NCI-H1048 (cell line): ENCODE data around the gene CAMSAP2.
"Not testable (repeated sequence)": the region's sequence is repeated elsewhere in the genome, so short reads cannot be mapped to it uniquely, and the experiment has no call there.

Experiments
- DNase-seq: peaks from one replicate; lab custom pipeline; 2025; lab: John Stamatoyannopoulos, UW

CAMSAP2 gene

GRCh38 chr1:200739702-200740570 is 1.2 kb downstream of the CAMSAP2 start:
- DNase-seq = no peak

GRCh38 chr1:200740571-200741208 is 2.0 kb downstream of the CAMSAP2 start:
- DNase-seq = no peak

DNA sequence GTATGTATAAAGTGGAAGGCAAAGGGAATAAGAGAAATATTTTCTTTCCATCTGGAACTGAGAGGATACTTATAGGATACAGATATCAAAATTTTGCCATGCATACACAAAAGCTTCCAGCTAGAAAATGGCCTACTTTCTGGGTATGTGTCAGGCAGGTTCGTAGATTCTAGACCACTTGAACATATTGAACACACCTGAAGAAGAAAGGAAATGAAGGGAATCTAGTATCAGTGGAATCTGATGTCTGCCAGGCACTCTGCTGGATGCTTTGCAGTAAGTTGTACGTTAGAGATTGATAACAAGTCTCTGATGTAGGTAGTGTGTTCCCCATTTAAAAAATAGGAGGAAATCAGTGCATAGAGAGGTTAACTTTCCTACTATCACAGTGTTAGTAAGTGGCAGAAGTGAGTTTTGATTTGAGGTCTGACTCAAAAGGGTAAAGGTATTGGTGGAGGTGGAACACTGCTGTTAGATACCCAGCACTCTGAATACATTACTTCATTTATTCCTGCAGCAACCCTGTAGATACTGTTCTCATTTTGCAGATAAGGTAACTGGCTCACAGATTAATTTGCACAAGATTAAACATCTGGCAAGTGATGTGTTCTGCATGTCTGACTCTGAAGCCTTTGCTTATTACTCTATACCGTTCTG is 3.0 kb downstream of the CAMSAP2 start:
- no peak for DNase-seq

DNA sequence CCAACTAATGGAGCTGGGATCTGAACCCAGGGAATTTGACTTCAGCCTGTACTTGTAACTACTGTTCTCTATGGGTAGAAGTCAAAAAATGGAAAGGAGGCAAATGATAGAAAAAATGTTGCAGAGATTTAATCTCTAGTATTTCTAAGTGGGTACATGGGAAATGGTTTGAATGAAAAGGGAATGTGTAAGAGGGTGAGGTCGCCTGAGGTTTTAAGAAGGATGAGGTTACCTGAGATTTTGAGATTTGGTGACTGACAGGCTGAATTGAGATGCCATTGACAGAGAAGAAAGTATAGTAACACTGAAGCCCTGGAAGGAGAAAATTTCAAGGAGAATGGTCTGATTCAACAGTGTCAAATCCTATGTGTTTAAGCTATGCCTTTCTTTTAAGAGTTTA is 5.5 kb downstream of the CAMSAP2 start:
- DNase-seq = no peak

- DNase-seq = no peak
Measured at GRCh38 chr1:200749090-200749489, 10.4 kb downstream of the CAMSAP2 start.

GRCh38 chr1:200750749-200751148 is 12.1 kb downstream of the CAMSAP2 start:
- not testable (repeated sequence) for DNase-seq

- no peak for DNase-seq
Measured at GRCh38 chr1:200751717-200752116, 13.0 kb downstream of the CAMSAP2 start.

DNA sequence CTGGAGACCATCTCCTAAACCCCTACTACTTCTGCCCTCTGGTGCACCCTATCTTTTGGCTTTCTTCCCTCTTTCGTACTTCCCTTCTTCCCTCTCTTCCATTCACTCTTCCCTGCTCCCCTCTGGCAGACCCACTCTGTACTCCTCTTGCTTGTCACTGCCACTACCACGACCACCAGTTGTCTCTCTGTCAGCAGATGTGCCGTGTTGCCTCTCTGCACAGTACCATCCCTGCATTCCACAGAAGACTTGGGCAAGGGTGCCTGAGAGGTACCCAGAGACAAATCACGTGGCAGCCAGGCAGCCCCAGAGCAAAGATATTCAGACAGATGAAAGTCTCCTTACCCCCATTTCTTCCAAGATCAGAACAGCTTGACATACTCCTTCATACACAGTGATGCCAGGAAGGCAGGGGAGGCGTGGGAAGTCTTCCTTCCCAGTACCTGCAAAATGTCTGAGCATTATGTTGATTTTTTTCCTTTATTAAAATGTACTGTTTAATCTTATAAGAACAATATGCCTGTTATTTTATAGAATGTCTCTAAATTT is 15.0 kb downstream of the CAMSAP2 start:
- DNase-seq = no peak

DNA sequence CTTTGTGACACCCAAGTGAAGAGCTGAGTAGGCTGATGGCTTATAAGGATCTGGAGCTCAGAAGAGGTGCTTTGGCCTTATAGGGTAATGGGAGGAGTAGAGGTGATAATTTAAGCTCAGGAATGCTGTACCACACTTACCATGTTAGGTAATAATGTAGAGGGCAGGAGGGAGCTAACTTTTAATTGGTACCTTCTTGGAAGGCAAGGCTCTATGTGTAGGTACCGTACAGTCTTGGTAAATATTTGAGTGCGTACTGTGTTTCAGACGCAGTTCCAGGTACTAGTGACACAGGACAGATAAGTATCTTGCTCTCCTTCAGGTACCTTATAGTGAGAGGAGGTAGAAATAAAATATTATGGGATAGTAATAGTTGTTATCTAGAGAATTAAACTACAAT is 16.8 kb downstream of the CAMSAP2 start:
- DNase-seq = no peak

- DNase-seq = no peak
Measured at GRCh38 chr1:200762089-200762488, 23.4 kb downstream of the CAMSAP2 start.

DNA sequence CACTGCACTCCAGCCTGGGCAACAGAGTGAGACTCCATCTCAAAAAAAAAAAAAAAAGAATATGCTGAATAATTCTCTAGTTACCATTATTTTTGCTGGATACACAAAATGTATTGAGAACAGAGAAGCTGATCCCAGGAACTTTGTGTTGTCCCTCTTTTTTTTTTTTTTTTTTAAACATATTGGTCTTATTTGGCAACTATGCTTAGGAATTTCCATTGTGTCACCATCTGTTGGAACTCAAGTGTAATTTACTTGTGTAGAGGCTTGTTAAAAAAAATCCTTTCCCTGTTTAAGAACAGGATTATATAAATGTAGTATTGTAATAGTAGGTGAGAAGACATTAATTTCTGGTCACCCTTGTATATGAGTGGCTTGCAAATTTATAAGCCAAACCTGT is 28.6 kb downstream of the CAMSAP2 start:
- no peak for DNase-seq

GRCh38 chr1:200771625-200772555 is 33.2 kb downstream of the CAMSAP2 start:
- no peak for DNase-seq

GRCh38 chr1:200774311-200774710 is 35.6 kb downstream of the CAMSAP2 start:
- no peak for DNase-seq

DNA sequence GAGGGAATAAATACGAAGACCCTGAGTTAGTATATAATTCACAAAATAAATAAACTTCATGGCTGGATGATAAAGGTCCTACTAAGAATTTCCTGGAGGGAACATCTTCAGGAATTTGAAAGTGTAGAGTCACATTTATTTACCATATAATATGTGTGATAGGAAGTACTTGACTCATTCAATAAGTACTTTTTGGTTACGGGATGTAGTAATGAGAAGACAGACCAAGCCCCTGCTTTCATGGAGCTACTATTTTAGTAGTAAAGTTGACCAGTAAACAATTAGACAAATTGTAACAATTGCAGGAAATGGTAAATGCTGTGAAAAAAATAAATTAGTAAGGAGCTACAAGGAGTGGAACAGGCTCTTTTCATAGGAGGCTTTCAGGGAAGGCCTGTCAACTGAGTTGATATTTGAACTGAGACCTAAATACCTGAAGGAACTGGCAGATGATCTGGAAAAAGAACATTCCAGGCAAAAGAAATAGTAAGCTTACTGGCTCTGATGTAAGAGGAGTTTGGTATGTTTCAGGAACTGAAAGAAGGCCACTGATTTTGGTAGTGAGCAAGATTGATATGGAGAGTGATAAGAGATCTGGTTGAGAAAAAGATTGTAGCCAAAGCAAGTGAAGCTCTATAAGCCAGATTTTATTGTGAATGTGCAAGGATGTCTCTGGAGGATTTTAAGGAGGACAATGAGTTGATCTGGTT is 36.2 kb downstream of the CAMSAP2 start:
- no peak for DNase-seq

DNA sequence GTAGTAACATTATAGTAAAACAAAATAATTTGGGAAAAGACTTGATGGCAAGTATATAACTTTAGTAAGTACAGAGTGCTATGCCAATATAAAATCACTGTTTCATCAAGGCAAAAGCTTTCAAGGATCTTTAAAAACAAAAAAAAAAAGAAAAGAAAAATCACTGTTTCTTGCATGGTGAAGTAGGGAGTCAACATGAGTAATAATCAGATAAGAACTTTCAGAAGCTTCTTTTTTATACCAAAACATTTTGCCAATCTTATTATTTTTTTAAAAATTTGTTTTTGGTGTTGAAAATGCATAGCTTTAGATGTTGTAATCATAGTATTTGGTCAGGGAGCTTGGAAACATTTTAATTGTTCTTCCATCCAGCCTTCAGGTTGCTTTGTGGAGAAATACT is 37.2 kb downstream of the CAMSAP2 start:
- no peak for DNase-seq

DNA sequence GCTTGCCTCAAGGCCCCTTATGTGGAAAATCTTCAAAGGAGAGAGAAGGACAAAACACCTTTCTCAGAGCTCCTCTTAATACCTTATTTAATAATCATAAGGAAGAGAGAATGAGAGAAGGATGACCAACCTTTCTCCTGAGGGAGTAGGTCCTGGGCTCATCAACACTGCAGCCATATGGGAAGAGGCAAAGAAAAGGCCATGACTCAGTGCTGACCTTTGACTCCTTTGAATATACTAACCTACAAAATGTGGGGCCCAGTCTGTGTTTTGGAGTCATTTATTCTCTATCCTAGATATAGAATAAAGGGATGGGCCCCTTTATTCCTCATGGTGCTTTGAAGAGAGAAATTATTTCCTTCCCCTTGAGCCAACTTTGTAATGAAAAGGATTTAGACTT is 38.3 kb downstream of the CAMSAP2 start:
- DNase-seq = no peak

DNA sequence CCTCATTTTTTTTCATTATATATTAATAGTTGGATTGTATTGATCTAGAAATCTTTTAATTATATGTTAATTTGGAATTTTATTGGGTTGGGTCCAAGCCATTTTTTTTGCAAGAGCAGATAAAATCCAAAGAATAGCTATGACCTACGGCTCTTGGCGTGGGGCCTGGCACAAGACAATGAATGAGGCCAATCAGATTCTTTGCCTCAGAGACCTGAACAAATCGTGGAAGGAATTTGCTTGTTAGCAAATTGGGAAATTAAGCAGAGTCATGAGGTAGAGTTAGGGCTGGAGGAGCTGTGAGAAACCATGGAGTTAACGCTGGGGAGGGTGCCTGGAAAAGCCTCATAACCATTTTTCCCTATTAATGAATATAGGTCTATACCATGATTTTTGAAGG is 40.1 kb downstream of the CAMSAP2 start:
- DNase-seq = no peak

DNA sequence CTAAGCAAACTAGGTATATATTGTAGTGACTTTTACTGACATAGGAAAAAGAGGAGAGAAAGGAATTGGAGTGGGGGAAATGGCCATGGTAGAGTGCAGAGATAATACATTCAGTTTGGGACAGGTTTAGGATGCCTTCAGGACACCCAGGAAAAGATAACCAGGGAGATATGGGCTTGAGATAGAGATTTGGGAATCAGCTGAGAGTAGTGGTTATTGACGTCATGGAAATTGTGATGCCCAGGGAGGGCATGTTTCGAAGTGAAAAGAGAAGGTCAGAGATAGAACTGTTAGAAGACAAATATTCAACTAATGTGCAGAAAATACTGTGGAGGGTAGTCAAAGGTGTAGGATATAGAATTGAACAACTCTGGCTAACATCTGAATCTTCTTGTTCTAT is 40.6 kb downstream of the CAMSAP2 start:
- no peak for DNase-seq

- no peak for DNase-seq
Measured at GRCh38 chr1:200780545-200781369, 42.1 kb downstream of the CAMSAP2 start.

- no peak for DNase-seq
Measured at GRCh38 chr1:200783926-200784325, 45.2 kb downstream of the CAMSAP2 start.
